ENCODE measurements around the gene RBMS2.

DNA sequence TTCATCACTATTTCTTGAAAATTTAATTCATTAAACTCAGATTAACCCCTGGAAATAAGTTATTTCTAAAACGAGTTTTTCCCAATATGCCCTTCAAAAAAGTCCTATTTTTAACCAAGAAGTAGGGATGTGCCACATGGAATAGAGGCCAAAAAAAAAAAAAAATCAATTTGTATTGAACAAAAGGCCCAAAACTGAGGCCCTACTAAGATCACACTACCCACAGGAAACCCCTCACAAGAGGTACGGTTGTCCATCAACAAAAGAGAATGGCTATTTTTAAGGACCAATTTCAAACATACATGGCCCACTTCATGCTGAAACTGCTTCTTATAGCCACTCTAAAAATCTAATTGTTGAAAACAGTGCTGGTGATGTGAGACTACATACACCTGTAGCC, 116.0 kb downstream of the RBMS2 start:
- TF ChIP-seq, protein P1, sequence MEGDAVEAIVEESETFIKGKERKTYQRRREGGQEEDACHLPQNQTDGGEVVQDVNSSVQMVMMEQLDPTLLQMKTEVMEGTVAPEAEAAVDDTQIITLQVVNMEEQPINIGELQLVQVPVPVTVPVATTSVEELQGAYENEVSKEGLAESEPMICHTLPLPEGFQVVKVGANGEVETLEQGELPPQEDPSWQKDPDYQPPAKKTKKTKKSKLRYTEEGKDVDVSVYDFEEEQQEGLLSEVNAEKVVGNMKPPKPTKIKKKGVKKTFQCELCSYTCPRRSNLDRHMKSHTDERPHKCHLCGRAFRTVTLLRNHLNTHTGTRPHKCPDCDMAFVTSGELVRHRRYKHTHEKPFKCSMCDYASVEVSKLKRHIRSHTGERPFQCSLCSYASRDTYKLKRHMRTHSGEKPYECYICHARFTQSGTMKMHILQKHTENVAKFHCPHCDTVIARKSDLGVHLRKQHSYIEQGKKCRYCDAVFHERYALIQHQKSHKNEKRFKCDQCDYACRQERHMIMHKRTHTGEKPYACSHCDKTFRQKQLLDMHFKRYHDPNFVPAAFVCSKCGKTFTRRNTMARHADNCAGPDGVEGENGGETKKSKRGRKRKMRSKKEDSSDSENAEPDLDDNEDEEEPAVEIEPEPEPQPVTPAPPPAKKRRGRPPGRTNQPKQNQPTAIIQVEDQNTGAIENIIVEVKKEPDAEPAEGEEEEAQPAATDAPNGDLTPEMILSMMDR (IDR thresholded peaks at IDR 0.05) = no peak
- TF ChIP-seq POLR2A (IDR thresholded peaks at IDR 0.05; ENCODE audit: low read depth) (no peak), POLR2AphosphoS5 (IDR thresholded peaks at IDR 0.05) (no peak)
